ENCODE results near the gene ANKRD13C.
"Not testable (repeated sequence)": the region's sequence is repeated elsewhere in the genome, so short reads cannot be mapped to it uniquely, and the experiment has no call there.

The ANKRD13C gene

DNA sequence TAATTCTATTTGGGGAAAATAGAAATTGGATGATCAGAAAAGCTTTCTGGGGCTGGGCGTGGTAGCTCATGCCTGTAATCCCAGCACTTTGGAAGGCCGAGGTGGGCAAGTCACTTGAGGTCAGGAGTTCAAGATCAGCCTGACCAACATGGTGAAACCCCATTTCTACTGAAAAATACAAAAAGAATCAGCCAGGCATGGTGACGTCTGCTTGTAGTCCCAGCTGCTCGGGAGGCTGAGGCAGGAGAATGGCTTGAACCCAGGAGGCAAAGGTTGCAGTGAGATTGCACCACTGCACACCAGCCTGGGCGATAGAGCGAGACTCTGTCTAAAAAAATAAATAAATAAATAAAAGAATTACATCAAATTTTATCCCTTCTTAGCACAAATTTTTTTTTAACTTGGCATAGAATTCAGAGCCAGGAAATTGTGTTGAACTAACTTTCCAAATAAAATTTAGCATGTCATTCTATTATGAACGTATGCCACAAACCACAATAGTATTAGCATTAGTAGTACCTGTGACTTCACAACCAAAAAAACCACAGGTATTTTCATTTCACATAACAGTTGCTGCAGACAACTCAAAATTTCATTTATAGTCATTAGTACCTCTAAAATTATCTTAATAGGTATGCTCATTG, 4.5 kb upstream of the ANKRD13C start:
- DNase-seq, result no peak

DNA sequence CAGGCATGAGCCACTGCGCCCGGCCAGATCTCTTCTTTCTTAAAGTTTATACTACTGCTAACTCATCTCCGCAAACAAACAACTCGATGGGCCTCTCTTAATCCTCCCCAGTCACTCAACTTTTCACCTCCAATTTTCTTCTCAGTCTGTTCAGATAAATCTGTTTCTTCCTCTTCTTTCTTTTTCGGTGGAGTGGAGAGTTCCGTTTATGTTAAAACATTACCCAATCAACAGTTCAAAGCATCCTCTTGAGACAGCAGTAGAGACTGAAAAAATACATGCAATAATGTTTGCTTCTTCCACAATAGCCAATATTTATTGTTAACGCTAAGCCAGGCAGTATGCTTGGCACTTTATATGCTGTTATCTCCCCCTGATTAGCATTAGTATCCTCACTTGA, 1.4 kb upstream of the ANKRD13C start:
- no peak for DNase-seq

DNA sequence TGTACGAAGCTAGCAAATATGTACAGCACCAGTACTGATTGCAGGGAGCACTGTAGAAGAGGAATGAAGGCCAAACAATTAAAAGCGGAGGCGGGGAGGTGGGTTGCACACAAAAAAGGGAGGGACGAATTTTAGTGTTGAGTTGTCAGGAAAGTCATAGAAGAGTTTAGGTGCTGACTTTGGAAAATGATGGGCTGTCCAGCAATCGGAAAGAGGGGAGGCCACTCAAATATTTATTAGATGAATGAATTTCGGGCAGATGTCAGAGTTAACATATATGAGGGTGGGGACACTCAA, 537 bp upstream of the ANKRD13C start:
- no peak for DNase-seq

DNA sequence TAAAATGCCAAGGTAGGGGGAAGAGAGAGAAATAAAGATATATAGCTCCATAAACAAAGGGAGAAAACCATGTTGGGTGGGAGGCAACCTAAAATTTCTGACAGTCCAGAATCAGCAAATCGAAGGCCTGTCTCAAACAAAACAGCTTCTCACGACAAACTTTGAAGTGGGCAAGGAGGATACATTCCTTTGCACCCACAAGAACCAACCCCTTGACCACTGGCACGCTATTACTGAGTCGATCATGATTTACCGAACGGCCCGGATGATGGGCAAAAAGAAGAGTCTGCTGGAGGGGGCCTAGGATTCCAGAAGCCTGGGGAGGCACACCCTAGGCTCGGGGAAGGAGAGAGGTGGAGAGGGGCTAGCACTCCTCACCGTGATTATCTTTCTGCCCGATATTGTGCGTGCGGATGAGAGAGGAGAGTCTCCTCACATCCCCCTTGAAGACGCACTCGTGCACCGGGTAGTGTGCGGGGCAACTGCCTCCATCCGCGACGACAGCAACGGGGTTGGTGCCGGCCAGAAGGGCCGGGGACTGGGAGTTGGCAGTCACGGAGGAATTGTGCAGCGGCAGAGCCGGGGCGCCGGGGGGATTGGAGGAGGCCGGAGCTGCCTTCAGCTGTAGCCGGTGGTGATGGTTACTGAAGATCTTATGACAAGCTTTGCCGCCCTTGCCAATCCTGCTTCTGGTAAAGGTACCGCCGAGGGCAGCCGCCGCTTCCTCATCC, 756 bp downstream of the ANKRD13C start:
- no peak for DNase-seq

DNA sequence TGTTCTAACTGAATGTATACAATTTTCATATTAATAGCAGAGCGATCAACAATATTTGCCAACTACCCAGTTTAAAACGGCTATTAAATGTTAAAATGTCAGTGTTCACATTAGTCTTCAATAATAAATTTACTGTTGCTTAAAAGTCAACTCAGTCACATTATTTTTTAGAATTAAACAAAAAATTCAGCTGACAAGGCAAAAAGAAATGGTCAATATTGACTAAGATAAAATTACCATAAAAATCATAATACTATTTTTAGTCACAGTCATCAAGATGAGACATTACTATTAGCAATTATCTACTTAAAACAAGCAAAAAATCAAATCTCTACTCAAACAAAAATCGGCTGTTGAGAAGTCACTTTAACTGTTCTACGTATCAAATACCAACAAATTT, 1.5 kb downstream of the ANKRD13C start:
- no peak for DNase-seq

DNA sequence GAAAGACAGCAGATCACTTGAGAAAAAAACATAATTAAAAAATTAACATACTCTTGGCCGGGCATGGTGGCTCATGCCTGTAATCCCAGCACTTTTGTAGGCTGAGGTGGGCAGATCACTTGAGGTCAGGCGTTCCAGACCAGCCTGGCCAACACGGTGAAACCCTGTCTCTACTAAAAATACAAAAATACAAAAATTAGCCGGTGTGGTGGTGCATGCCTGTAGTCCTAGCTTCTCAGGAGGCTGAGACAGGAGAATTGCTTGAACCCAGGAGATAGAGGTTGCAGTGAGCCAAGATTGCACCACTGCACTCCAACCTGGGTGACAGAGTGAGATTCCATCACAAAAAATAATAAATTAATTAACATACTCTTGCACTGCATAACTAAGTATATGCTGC, 4.7 kb downstream of the ANKRD13C start:
- not testable (repeated sequence) for DNase-seq

DNA sequence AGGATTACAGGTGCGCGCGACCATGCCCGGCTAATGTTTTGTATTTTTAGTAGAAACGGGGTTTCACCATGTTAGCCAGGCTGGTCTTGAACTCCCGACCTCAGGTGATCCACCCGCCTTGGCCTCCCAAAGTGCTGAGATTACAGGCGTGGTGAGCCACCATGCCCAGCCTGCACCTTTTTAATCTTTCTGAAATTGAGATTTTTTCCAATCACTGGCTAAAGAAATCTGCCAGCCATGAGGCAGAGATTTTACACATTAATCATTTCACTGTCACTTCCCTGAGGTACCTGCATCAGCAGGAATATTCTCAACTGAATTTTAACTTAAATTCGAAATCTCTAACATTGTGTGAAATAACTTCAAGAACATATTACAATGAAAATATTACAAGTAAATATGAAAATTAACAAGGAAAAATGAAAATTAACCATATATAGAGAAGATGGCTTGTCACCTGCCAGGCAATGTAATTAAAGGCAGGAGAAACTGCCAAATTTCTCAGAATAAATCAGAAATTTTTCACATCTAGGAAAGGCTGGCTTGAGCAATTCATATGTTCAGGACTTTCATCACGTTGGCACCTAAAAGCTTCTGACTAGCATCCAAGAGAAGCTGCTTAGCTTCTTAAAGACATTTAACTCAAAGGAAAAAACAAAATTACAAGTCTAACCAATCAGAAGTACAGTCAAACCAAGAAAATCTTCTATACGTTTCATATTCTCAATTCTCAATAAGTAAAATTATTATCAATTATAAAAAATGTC, 5.9 kb downstream of the ANKRD13C start:
- no peak for DNase-seq

DNA sequence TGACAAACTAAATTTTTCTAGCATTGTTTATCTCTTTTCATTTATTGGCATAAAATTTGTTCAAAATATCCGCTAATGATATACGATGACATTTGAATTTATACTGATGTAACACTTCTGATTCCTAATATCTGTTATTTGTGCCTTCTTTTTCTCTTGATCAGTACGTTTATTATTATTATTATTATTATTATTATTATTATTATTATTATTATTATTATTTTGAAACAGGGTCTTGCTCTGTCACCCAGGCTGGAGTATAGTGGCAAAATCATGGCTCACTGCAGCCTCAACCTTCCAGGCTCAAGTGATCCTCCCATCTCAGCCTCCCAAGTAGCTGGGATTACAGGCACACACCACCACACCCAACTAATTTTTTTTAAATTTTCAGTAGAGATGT, 14.9 kb downstream of the ANKRD13C start:
- not testable (repeated sequence) for DNase-seq

DNA sequence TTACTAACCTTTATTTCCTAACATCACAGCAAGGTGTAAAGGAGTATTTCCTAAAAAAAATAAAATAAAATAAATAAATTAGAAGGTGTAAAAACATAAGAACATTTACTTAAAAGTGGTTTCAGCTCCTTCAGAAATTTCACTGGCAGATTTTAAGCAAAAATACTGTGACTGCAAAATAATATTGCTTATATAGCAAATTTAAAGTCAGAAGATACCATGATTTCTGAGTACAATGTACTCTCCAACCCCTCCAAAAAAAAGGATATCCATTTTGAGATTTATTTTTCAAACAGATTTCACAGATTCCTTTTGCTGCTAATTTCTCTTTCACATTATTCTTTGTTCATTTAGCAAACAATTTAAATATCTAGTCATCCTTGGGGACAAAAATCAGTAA, 18.5 kb downstream of the ANKRD13C start:
- no peak for DNase-seq

DNA sequence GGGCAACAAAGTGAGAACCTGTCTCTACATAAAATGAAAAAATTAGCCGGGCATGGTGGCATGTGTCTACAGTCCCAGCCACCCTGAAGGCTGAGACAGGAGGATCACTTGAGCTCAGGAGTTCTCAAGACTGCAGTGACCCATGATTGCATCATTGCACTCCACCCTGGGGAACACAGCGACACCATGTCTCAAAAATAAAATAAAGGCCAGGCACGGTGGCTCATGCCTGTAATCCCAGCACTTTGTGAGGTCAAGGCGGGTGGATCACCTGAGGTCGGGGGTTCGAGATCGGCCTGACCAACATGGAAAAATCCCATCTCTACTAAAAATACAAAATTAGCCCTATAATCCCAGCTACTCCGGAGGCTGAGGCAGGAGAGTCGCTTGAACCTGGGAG, 20.1 kb downstream of the ANKRD13C start:
- no peak for DNase-seq

DNA sequence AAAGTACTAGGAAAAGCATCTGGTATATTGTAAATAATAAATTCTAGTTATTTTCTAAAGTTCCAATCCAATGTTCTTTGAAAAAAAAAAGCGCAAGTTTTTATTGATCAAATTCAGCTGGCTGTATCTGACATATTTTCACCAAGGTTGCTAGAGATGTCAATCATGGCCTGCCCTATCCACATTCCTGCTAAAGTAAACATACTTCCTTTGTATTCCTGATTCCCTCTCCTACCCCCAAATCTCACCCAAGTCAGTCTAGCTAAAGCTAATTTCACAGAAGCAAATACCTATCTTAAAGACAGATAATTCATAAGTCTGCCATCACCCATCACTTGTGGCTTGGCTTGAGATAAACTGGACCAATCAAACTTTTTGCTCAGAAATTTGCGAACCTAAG, 21.3 kb downstream of the ANKRD13C start:
- DNase-seq, result no peak

DNA sequence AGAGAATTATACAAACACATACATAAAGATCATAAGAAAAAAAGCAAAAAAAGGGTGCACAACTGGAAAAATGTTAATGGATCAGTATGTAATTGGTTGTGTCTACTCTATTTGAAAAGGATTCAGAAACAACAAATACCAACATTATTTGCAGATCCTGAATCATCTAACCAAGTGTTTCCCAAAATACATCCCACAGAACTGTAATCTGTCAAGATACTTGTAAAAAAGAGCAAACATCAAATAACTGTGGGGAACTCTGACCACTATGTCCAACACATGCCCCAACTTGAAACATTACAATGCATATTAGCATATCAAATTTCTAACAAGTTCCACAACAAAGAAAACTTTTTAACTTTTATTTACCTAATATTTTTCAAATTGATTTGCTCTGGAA, 22.6 kb downstream of the ANKRD13C start:
- no peak for DNase-seq

DNA sequence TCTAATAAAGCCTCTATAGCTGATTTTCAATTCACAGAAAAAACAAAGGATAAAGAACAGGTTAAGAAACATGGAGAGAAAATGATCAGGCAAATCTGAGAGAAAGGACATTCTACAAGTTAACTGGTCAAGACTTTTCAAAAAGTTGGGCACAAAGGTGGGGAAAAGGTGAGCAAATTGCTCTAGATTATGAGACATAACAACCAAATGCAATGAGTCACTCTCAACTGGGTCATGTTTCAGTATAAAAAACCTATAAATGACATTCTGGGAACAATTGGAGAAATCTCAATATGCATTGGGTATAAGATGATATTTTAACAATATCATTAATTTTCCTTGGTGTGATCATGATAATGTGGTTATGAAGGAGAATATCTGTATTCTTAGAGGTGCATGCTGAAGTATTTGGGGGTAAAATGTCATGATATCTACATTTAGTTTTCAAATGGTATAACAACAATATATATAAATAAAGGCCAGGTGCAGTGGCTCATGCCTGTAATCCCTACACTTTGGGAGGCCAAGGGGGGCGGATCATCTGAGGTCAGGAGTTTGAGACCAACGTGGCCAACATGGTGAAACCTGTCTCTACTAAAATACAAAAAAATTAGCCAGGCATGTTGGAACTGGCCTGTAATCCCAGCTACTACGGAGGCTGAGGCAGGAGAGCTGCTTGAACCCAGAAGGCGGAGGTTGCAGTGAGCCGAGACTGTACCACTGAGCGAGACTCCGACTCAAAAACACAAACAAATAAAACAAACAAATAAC, 27.0 kb downstream of the ANKRD13C start:
- DNase-seq, result no peak

DNA sequence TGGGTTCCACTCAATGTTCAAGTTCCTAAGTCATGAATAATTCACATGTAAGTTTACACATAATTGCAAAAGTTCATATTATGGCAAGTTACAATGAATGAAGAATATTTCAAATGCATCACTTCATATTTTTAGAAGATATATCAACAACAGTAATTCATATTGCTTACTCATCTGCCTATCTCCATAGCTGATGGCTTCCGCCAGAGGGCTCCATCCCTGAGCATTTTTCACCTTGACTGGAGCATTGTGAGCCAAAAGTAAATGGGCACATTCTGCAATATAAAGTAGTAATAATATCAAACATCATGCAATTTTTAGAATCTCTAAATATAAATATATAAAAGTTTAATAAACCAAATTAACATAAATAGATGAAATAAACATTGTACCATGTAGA, 29.8 kb downstream of the ANKRD13C start:
- no peak for DNase-seq

DNA sequence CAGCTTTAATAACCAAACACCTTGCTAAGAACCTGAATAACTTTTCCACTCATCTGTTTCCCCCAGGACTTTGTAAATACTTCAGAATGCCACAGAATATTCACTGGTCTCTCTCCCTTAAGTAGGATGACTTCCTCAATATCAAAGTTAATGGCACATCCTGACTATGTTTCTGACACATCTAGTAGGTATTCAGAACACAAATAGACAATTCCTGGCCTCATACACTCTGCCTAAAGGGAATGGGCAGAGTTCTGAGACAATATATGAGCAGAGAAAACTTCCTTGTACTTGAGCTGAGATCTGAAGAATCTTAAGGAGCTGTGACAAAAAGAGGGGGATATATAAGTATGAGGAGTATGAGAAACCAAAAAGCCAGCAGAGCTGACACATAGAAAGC, 34.8 kb downstream of the ANKRD13C start:
- no peak for DNase-seq

DNA sequence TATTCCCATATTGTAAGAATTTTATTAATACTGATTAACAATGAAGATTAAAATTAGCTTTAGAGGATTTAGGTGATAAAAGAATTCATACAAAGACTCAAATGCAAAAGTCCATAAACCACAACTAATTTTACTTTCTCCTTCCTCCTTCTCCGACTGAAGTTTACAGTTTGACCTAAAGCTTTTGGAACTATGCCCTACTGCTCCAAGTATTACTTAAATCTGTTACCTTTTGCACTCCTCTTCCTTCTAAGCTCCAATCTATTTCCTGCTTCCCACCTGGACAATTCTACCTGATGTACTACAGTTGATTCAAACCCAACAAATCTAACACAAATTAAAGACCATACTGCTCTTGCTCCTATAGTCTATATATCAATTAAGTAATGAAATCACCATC, 36.3 kb downstream of the ANKRD13C start:
- DNase-seq, result no peak

DNA sequence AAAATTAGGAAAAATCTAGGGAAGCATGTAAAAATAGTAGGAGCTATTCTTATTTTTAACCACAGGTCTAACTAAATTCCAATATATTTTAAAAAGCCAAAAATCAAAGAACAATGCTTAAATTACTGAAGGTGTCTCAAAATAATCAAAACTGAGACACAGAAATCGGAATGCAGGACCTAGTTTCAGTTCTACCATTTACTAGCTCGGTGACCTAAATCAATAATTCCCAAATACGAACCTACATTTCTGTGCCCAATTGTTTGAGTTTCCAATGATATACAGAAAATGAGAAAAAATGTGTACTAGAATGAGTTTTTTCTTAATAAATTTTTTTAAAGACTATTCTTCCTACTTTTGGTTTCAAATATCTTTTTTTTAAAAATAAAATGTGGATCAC, 37.4 kb downstream of the ANKRD13C start:
- DNase-seq, result no peak

DNA sequence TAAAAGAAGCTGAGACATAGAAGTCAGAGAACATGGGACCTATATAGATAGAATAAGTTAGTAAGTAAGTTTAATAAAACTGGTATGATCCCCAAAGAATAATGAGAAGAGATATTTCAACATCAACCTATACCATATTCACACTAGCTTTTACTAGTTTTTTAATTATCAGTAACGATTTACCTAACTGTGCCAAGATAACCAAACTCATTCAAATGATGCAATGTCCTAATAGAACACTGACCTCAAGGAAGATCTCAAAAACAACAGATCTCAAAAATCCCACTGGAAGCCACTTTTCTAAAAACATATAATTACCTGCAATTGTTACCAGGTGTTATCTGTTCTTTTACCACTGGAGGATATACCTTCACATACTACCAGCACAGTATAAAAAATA, 38.7 kb downstream of the ANKRD13C start:
- no peak for DNase-seq

DNA sequence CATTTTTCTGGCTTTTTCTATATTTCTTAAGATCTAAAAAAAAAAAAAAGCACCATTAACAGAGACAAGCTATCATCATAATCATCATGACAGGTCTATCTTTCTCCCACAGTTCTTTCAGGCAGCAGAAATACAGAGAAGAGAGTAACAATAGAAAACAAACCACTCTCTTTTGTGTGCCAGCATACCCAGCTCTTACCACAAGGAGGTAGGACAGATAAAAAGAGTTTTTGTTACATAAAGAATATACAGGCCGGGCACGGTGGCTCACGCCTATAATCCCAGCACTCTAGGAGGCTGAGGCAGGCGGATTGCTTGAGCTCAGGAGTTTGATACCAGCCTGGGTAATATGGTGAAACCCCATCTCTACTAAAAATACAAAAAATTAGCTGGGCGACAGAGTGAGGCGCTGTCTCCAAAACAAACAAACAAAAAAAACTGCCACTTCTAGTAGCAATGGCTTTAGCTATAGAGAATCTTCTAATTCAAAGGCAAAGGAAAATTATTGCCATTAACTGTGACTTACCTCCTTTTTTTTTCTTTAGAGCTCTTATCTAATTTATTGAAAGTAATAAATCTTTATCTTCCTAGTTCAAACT, 39.7 kb downstream of the ANKRD13C start:
- peak in 1 of 2 experiments; percentile 15 for DNase-seq

DNA sequence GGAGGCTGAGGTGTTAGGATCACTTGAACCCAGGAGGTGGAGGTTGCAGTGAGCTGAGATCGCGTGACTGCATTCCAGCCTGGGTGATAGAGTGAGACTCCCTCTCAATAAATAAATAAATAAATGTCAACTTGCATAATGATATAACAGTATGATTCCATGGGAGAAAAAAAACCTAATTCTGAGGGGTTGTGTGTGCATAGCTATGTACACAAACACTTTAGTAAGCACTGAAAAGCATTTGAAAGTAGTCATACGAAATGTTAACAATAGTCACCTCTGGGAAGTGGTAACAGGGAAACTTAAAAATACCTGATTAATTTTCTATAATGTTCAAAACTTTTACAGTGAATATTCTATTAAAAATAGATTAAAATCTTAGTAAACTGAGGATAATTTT, 43.2 kb downstream of the ANKRD13C start:
- no peak for DNase-seq

DNA sequence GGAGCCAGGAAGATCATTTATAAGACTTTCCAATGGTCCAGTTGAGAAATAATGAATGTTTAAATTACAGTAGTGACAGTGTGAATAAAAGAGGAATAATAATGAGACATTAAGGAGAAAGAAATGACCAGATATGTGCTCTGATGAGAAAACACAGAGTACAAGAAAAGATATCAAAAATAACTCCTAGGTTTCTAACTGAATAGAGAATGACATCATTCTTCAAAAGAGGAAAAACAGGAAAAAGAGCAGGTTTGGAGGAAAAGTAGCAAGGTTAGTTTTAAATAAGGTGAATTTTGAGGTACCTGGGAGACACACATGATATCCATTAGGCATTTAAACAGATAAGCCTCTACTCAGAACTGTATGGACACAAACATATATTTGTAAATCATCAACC, 55.0 kb downstream of the ANKRD13C start:
- DNase-seq, result no peak

DNA sequence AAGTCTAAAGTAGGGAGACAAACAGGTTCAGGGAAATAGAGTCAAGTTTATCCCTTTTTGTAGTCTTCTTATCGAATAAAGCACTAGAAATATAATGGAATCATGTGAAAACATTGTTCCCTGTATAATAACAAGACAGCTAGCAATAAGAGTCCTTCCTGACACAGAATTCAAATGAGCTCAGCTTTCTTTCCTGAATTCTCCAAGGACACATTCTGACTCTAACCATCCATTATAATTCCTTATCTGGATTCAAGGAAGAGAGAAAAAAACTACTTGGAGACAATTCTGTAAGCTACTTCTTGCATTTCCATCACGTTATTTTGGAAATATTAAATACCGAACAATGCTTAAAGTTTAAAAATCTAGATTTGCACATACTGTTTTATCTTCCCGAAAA, 58.8 kb downstream of the ANKRD13C start:
- DNase-seq, result no peak

DNA sequence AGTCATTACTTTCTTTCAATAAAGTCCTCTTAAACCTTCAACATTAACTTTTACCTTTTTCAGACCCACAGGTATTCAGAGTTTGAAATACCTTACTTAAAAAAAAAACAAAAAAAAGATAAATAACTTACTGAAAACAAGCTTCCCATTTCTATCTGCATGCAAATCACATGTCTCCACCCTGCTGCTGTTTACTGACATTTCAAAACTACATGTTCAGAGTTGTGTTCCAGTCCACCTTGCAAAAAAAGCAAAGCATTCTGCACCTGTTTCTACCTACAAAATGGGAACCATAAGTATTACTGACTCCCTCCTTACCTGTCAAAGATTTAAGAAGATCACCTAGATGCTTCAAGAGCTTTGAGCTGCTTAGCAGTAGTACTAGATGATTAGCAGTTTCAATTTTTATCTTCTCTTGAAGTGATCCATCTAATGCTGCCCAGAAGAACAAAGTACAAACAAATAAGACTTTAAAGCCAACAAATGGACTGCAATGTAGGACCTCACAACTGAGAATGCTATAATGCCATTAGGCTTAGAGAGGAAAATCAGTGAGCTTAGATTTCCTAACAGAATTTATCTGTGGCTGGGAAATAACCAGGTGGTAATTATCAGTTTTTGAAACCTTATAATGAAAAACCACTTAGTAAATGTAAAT, 61.2 kb downstream of the ANKRD13C start:
- no peak for DNase-seq
